DOHH2 (cell line): ENCODE data around the gene HHATL.

ENCODE experiments used
- EZH2phosphoT487 ChIP-seq: fragments of 200-600 bp; sonication (generic); IDR thresholded peaks from 2 replicates; pipeline ENCODE4 v1.6.1; 2017; ENCODE audit warnings: borderline replicate concordance, mild to moderate bottlenecking, antibody characterized with exemption, low read length, moderate library complexity, mixed read lengths
- TF ChIP-seq, protein P1 (sequence below): fragments of 200-600 bp; sonication (generic); IDR thresholded peaks from one replicate; pipeline ENCODE4 v1.5.1; 2014; ENCODE audit warnings: antibody characterized with exemption, mild to moderate bottlenecking, low read depth, low read length; ENCODE audit not compliant: poor library complexity, severe bottlenecking

DNA sequence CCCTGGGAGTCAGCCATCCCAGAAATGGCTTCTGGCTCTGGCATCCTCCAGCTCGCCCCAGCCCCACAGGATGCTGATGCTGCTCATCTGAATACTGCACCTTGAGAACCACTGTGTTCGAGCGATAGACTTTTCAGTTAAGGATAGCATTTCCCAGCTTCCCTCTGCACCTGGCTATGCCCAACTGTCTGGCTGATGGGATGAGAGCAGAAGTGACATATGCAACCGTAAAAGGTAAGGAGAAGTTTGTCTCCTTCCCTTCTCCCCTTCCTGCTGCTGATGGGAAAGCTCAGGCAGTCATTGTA, 9.7 kb upstream of the HHATL start:
- TF ChIP-seq, protein P1, sequence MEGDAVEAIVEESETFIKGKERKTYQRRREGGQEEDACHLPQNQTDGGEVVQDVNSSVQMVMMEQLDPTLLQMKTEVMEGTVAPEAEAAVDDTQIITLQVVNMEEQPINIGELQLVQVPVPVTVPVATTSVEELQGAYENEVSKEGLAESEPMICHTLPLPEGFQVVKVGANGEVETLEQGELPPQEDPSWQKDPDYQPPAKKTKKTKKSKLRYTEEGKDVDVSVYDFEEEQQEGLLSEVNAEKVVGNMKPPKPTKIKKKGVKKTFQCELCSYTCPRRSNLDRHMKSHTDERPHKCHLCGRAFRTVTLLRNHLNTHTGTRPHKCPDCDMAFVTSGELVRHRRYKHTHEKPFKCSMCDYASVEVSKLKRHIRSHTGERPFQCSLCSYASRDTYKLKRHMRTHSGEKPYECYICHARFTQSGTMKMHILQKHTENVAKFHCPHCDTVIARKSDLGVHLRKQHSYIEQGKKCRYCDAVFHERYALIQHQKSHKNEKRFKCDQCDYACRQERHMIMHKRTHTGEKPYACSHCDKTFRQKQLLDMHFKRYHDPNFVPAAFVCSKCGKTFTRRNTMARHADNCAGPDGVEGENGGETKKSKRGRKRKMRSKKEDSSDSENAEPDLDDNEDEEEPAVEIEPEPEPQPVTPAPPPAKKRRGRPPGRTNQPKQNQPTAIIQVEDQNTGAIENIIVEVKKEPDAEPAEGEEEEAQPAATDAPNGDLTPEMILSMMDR: no peak
- no peak for TF ChIP-seq EZH2phosphoT487
